GM10266 (cell line): ENCODE results near the gene TCAF1.

Experiments used
- DNase-seq: peaks from one replicate; pipeline ENCODE4 v3.0.0; 2012; ENCODE audit errors: extremely low spot score
- CTCF ChIP-seq: IDR thresholded peaks from 2 replicates; pipeline ENCODE4 v1.5.1; 2012; ENCODE audit warnings: mild to moderate bottlenecking, low read depth; ENCODE audit not compliant: control insufficient read depth, insufficient read depth; ENCODE audit errors: missing control alignments

TCAF1 gene

GRCh38 chr7:143890558-143890957, 11.4 kb downstream of the TCAF1 start:
- no peak for TF ChIP-seq CTCF
- no peak for DNase-seq

GRCh38 chr7:143889068-143889467, 12.9 kb downstream of the TCAF1 start:
- no peak for TF ChIP-seq CTCF

GRCh38 chr7:143886826-143887477, 15.0 kb downstream of the TCAF1 start:
- TF ChIP-seq CTCF, result no peak
- no peak for DNase-seq

More at GRCh38 chr7:143889068-143889467, 12.9 kb downstream of the TCAF1 start:
- no peak for DNase-seq

- no peak for DNase-seq
- no peak for TF ChIP-seq CTCF
These were observed 16.0 kb downstream of the TCAF1 start for GRCh38 chr7:143885951-143886350.

DNA sequence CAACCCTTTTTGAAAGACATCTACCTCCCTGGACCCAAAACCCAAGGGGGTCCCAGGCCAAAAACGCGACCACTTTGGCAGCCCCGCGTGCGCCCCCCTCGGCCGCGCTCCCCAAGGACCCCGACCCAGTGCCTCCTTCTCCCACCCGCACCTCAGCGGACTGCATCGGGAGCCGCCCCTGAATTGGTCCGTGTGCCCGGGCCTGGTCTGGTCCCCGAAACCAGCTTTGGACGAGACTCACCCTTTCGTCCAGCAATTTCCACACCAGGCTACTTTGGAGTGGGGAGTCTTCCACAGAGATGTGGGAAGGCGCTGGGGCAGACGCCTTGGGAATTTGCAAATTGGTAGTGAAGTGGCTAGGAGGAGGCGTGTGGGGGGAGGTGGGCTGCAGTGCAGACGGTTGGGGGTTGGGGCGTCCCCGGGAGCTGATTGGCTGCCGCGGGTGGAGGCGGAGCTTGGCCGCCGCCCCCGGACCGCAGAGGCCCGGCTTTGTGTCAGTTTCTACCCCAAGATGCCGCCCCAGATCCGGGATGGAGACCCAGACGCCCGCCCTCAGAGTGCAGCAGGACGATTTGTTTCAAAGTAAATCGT, 16.9 kb downstream of the TCAF1 start:
- TF ChIP-seq CTCF, result no peak
- peak; percentile 94 for DNase-seq

GRCh38 chr7:143884241-143884968, 17.6 kb downstream of the TCAF1 start:
- TF ChIP-seq CTCF, result no peak
- no peak for DNase-seq

DNA sequence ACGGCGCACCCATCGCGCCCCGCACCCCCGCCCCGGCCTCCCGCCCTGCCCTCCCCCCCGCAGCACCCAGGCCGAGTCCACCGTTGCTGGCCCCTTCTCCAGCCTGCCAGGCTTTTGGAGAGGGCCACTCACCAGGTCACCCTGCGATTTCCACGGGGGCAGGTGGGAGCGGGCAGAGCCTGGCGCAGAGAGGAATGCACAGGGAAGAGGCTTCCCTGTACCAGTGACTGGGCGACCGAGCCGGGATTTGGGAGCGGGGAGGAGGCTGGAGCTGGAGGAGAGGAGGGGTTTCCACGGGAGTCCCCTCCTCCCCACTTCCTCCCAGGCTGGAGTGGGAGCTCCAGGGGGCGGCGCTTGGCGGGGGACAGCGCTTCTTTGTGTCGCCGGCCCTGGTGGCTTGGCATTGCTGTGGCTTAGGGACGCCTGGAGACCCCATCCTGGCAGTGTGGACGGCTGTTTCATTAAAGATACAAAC, 19.3 kb downstream of the TCAF1 start:
- DNase-seq, result no peak
- TF ChIP-seq CTCF, result no peak
